ENCODE measurements around the gene ANKS1B.
A peak's percentile ranks its signal among the peaks of the same experiment; 100 is the strongest.
"Not testable (repeated sequence)": the region's sequence is repeated elsewhere in the genome, so short reads cannot be mapped to it uniquely, and the experiment has no call there.

Gene ANKS1B

DNA sequence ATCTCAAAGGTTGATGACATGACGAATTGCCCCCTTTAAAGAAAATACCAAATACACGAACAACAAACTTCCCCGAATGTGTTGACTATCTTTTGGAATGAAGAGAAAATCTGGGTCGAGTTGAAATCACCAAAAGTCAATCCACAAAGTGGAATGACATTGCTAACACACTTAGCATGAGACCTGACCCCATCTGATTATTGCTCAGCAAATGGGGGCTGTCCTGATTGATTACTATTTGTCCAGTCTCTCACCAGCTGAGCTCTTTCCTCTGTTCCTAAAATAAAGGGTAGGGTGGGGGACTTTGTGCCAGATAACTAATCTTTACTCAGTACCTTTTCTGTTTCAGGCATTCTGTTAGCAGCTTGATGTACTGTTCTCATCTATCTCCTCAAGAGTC is 1116.2 kb downstream of the ANKS1B start:
- DNase-seq (ENCODE audit: low spot score), result no peak

DNA sequence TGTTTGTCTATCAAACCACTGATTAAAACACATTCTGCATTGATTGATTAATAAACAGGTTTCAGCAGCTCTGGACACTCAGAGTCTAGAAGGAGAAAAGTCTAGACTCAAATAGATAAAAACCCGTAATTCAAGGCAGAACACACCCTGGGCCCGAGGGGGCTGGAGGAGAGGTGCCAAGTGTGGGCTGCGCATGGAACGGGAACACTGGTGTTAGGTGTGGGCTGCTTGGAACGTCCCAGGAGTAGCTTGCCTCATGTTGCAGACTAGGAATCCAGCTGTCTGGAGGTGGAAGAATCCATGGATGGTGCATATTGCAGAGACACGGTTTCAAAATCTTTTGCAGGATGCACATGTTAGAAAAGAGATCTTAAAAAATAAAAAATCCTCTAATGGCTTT is 1116.7 kb downstream of the ANKS1B start:
- no peak for DNase-seq (ENCODE audit: low spot score)

DNA sequence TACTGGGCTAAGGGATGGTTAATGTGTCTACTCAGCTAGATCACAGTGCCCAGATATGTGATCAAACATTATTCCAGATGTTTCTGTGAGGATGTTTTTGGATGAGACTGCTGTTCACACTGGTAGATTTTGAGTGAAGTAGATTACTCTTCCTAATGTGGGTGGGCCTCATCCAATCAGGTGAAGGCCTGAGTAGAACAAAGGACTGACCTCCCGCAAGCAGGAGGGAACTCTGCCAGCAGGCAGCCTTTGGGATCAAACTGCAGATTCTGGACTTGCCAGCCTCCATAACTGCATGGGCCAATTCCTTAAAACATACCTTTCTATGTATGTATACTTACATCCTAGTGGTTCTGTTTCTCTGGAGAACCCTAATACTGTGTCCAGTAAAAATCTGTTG is 1120.4 kb downstream of the ANKS1B start:
- no peak for DNase-seq (ENCODE audit: low spot score)

DNA sequence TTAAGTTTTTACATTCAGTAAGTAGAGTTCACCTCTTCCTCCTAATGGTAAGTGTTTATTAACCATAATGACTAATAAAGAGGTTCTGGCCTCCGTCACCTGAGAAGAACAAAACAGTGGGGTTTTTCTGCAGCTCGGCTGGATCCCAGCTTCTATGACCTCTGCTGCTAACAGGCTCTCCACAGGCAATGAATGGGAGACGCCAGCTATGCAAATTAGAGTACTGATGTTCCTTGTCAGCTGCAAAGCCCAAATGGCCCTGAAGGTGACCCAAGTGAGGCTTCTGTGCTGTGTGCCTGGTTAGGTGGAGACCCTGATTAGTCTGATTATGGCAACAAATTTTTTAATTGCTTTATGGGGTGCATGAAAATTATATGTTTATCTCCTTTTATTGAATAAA is 1121.6 kb downstream of the ANKS1B start:
- DNase-seq (ENCODE audit: low spot score), result no peak

DNA sequence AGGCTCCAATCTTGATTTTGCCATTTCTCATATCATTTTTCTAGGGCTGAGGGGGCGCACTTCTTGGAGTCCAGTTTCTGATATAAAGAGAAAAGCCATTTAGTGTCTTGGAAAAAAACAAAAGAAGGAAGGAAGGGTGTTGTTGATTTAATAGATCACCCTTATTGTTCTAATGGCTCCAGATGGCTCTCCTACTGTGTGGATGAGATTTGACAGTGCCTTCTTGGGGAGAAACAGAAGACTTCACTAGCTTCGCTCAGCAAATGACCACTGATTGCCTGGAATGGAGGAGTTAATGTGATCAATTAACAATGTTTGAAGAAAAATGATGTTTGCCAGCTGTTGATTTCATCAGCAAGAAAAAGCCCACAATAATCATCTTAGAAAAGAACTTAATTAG is 1123.5 kb downstream of the ANKS1B start:
- DNase-seq (ENCODE audit: low spot score), result no peak

DNA sequence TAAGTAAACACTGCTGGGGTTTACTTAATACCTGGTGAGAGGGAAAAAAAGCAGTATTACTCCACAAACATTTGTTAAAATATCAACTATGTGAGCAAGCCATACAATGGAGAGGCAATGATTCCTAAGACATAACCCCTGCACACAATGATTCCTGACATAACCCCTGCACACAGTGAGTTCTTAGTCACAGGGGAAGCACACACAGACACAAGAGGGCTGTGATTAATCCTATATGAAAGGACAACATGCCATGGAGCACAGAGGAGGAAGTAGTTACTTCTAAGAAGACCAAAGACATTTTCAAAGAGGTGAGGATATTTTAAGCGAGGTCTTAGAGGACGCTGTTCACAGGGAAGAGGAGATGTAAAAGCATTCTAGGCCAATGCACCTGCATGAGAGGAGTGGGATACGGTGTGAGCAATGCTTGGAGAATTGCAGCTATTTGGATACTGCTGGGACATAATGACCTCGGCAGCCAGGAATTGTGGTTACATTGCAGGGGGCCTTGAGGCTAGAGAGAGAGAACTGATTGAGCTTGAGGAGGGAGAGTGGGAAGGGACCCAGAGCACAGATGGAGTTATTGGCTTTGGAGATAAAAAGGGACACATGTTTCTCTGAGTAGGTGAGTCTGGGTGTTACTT is 1127.7 kb downstream of the ANKS1B start:
- peak; percentile 11 for DNase-seq (ENCODE audit: low spot score)

DNA sequence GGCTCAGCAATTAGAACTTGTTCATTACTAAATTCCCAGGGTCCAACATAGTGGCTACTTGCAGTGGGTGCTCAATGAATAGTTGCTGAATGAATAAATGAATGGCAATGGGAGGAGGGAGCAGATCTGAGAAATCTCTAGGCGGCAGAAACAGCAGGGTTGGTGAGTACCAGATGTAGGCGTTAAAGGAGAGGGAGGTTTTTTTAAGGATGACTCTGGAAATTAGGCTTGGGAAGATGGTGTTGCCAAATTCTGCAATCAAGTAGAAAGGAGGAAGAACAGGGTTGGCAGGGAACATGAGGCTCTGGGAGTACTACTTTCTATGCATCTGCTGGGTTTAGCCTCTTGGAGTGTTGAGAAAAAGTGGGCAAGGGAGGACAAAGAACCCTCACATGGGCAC is 1132.6 kb downstream of the ANKS1B start:
- DNase-seq (ENCODE audit: low spot score), result no peak

DNA sequence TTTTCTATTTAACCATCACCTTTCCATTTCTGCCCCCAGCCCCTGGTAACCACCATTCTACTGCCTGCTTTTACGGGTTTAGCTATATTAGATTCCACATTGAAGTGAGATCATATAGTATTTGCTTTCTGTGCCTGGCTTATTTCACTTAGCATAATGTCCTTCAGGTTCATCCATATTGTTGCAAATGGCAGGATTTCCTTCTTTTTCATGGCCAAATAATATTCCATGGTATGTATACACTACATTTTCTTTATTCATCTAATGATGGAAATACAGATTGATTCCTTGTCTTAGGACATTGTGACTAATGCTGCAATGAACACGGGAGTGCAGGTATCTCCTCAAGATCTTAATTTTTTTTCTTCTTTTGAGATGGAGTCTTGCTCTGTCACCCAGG is 1137.5 kb downstream of the ANKS1B start:
- DNase-seq (ENCODE audit: low spot score), result no peak

DNA sequence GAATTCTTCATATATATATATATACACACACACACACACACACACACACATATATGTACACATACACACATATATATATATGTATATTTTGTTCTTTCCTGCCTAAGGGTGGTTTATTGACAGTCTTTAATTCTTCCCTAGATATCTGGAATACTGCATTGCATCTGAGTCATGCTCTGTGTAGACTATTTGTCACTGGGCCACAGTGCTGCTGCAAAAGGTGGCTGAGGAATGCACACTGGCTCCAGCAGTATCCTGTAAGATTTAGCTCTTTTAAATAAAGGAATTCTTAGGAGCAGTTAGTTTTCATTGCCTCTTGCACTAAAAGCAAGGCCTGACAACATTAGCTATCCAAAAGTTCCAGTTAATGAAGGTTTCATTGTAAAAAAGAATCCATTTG is 1138.8 kb downstream of the ANKS1B start:
- no peak for DNase-seq (ENCODE audit: low spot score)

DNA sequence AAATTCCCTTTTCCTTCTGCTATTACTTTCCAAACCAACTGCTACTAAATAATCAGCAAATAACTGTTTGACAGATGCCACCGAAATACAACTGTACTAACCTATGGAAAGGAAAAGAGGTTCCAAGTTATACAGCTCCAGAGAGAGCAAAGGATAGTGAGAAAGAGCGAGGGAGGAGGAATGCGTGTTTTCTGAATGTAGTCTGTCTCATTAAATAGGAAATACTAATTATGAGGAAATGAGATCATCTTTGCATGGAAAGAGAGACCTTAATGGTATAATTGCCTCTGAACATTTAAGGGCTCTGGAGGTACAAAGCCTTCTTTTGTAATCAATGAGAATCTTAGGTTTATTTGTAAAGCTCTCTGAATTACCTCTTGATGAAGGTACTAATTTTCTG is 1144.4 kb downstream of the ANKS1B start:
- DNase-seq (ENCODE audit: low spot score), result no peak

DNA sequence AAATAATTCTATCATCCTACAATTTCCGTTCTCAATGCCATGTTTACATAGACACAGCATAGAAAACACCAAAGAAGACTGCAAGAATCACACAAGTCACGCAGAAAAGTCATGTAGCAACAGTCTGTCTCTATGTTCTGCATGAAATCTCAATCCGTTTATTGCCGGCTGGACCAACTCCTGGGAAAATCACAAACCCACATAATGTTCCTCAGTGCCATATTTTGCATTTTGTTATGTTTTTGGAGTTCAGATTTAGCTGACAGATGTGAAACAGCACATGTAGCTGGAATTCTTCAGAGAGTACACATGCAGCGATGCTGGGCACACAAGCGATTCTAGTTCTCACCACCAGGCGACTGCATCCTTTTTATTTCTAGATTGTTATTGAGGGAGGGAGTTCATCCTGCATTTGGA is 1146.5 kb downstream of the ANKS1B start:
- DNase-seq (ENCODE audit: low spot score), result no peak

DNA sequence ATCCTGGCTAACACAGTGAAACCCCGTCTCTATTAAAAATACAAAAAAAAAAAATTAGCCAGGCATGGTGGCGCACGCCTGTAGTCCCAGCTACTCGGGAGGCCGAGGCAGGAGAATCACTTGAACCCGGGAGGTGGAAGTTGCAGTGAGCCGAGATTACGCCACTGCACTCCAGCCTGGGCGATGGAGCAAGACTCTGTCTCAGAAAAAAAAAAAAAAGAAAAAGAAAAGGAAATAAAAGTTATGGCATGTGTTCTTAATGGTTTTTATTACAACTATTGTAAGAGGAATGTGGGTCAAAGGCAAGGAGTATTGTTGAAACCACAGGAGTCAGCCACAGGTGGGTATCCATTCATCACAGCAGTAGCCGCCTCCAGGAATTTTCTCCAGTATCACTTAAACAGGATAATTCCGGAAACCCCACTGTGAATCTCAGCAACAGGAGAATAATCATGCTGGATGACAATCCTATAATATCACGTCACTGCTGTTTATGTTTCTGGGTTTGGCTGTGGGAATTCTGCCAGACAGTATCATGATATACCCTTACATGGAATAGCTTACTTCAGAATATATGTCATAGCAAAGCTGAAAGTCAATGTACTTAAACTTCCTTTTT is 1147.5 kb downstream of the ANKS1B start:
- not testable (repeated sequence) for DNase-seq (ENCODE audit: low spot score)

DNA sequence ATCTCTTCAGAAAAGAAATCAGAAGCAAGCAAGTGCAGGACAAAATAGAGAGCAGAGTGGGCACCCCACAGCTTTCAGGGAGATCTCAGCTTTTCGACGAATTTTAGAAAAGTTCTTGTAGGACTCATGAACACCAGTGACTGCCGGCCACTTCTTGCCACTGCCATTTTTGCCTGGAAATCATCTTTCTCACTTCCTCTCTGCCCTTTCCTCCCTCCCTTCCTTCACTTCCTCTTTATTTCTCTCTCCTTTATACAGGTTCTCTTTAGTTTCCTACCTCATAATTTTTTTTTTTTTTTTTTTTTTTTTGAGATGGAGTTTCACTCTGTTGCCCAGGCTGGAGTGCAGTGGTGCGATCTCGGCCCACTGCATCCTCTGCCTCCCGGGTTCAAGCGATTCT is 1154.1 kb downstream of the ANKS1B start:
- no peak for DNase-seq (ENCODE audit: low spot score)

DNA sequence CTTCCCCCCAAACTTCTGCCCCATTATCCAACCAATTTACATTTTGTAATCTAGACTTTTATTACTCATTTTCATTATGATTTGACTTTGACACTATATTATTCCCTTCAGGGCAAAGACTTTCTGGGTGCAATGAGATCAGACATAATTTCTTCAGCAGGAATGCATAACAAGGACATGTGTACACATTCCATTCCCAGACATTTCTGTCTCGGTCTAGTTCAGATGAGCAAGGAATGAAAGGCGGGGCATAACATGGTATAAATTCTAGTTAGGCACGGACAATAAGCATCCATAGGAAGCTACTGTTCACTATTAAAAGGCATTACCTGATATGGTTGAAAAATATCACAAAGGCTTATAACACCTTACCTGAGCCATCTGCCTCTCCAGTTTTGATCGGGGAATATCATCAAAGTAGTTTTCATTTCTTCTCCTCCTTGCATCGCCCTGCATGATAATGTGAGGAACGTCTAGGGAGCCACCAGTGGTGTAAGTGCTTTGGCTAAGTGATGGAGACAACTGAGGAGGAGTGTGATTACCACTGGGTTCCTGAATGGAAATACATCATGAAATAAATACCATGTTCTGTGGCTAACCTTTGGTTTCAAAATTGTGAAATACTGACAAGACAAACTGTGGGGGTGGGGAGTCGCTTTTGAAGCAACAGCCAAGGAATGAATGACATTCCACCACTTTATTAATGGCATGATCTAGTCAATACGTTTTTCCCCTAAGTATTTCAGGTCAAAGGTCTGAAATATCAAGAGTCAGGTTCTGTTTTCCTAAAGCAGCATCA is 1155.7 kb downstream of the ANKS1B start:
- DNase-seq (ENCODE audit: low spot score), result no peak

DNA sequence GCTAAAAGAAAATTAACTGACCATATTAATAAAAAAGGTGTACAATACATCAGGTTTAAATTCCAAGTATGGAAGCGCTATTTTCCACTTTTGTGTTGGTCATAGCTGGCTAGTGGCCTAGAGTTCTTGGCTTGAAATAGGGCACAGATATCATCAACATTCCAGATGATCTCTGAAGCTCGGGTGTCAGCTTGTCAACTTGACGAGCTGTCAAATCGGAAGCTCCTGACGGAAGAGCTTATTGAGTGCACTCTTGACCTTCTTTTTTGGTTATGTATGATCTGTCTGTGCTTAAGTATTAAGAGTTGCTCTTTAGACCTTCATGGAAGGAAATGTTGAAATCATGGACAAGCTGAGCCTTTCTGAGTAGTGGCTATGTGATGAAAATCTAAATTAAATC is 1161.7 kb downstream of the ANKS1B start:
- DNase-seq (ENCODE audit: low spot score), result peak; percentile 23

DNA sequence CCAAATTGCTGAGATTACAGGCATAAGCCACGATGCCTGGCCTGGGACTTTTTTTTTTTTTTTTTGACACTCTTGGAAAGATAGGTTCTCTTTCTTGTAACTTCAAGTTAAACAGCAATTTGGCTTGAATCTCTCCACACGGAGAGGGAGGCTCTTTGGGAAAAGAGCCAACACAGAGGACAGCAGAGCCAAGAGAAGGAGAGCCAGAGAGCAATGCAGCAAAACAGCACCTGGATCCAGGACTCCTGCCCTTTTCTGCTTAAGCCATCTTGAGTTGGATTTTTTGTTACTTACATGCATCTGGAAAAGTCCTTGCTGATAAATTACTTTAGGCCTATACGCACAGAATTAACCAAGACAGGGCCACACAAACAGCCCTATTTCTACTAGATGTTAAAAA is 1162.9 kb downstream of the ANKS1B start:
- DNase-seq (ENCODE audit: low spot score), result peak; percentile 84

DNA sequence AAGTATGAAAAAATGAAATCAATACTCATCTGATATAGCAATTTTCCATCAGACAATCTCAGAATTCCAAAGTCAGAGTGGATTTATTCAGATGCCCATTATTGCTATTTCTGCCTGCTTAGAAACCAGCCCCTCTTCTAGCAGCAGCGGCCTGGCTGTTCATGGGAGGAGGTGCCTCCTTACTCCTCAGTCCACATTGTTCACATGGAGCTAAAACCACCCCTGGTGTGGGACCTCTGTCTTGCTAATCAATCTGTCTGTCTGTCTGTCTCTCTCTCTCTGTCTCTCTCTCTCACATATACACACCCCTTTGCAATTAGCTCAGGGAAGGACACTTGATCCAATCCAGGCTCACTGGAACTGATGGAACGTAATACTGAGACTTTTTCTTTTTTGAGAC is 1163.5 kb downstream of the ANKS1B start:
- no peak for DNase-seq (ENCODE audit: low spot score)

DNA sequence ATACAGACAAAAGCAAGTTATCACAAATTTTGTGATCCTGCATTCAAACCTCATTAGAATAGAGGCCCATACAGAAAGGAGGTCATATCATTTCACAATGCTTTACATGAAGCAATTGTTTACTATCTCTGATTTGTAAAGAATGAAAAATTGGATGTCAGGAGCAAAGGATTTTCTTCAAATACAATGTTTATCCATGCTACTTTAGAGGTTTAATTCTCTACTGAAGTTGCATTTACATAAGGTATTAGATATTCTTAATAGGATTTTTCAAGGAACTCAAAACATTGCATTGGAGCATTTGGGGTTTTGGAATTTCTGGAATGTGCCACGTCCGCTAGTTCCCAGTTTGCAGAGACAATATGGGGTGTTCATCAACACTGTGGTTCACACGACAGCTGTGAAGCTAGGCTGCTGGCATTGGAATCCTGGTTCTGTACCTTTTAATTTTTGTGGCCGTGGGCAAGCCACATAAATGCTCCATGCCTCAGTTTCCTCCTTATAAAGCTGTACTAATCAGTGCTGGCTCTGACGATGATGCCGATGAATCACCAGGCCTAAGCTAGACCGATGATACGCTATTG is 1164.8 kb downstream of the ANKS1B start:
- DNase-seq (ENCODE audit: low spot score), result no peak

DNA sequence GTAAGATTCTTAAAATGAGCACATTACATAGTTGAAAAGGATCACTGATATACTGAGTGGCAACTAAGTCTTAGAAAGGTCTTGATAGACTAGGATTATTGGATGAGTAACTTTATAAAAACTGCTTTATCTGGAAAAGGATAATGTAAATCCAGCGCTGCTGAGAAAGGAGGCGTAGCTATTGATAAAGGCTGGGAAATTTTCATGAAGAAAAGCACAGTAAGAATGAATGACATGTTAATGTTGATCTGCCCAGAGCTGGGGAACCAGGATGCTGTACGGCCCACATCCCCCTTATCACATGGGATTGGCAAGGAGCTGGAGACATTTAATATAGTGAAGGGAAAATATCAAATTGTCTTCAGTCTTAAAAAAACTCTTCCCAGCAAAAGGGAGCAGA is 1165.7 kb downstream of the ANKS1B start:
- no peak for DNase-seq (ENCODE audit: low spot score)

DNA sequence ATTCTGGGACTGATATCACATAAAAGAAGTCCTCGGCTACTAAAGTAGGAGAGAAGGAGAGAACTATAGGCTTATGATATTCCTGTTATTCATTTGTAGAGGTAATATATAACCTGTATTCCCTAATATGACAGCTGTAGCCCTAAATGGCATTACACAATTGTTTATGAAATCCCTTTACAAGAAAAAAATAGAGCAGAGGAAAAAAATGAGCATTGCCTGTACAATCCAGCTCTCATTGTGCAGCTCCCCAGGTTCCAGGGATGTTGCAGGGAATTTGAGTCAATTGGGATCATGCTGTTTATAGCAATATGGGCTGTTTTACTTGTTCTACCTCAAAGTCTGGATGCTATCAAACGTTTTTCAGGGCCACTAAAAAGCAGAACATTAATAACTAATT is 1166.5 kb downstream of the ANKS1B start:
- DNase-seq (ENCODE audit: low spot score), result no peak

DNA sequence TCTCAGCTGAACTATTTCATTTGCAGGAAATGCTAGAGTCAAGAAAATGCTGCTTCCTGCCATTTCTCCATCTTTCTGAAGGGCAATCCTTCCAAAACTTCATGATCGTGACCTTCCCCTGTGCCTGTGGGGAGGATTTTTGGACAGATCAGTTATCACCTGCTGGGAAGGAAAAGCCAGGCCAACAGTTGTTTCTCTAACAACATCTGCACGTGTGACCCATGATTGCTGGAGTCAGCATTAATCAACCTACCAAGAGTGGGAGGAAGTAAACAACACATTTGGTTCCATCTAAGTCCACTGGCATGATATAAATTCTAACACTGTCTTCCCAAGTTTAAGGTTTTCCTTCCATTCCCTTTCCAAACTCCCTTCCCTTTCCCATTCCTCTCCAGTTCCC is 1167.0 kb downstream of the ANKS1B start:
- DNase-seq (ENCODE audit: low spot score), result no peak

DNA sequence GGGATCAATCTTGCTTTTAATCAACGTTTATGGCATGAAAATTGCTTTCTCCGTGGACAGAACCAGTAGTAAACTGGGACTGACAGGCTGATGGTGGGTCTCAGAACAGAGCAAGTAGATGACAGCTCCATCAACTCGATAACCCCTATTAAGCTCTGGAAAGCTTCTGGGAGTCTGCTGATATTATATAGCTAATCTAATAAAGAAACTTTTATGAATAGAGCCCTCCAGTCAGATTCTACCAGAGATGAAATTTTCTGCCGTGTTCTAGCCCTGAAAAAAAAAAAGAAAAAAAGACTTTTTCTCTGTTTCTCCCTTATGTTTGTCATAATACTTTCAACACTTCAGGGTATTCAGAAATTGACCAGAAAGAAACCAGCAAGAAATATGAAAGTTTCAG is 1168.0 kb downstream of the ANKS1B start:
- DNase-seq (ENCODE audit: low spot score), result no peak

DNA sequence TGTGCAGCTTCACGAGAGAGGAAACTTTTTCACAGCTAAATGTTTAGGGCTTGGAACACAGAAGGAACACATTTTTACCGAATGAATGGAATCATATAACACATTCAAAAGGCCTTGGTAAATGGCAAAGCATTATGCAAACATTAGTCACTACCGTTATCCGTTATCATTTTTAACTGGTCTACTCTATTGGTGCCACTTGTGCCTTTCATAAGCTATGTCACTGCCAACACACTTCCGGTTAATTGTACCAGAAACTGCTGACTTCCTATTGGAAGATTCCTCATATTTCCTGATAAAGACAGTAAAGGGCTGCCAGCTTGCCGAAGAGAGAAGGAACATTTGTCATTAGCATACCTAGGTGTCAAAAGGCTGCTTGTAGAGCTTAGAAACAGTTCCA is 1170.5 kb downstream of the ANKS1B start:
- DNase-seq (ENCODE audit: low spot score), result no peak
